Activated CD4-positive, CD25-positive, alpha-beta regulatory T cell (primary cell): ENCODE results near the gene ZNF316.
"Not testable (repeated sequence)": the region's sequence is repeated elsewhere in the genome, so short reads cannot be mapped to it uniquely, and the experiment has no call there.

ENCODE experiments used
- DNase-seq, 4 experiments: peaks; one replicate each; lab custom pipeline; 2025; lab: John Stamatoyannopoulos, UW

Gene ZNF316

GRCh38 chr7:6647080-6647479, 10.0 kb downstream of the ZNF316 start:
- no peak for DNase-seq

- DNase-seq = no peak
These were observed 10.4 kb downstream of the ZNF316 start for GRCh38 chr7:6647541-6647940.

GRCh38 chr7:6648066-6648814, 11.1 kb downstream of the ZNF316 start:
- no peak for DNase-seq

- no peak for DNase-seq
These were observed 11.6 kb downstream of the ZNF316 start for GRCh38 chr7:6648815-6649104.

- no peak for DNase-seq
These were observed 12.3 kb downstream of the ZNF316 start for GRCh38 chr7:6649241-6649961.

- DNase-seq = no peak
These were observed 13.0 kb downstream of the ZNF316 start for GRCh38 chr7:6650086-6650485.

- DNase-seq = no peak
These were observed 13.4 kb downstream of the ZNF316 start for GRCh38 chr7:6650521-6651011.

GRCh38 chr7:6651851-6652445, 14.8 kb downstream of the ZNF316 start:
- DNase-seq = no peak

- DNase-seq = no peak
These were observed 15.4 kb downstream of the ZNF316 start for GRCh38 chr7:6652446-6653011.

GRCh38 chr7:6653071-6654003, 16.2 kb downstream of the ZNF316 start:
- no peak for DNase-seq

- DNase-seq = no peak
These were observed 17.2 kb downstream of the ZNF316 start for GRCh38 chr7:6654113-6654841.

GRCh38 chr7:6654842-6655610, 17.9 kb downstream of the ZNF316 start:
- no peak for DNase-seq

GRCh38 chr7:6655636-6656385, 18.7 kb downstream of the ZNF316 start:
- DNase-seq = no peak

GRCh38 chr7:6656413-6656812, 19.3 kb downstream of the ZNF316 start:
- DNase-seq = no peak

- no peak for DNase-seq
These were observed 21.7 kb downstream of the ZNF316 start for GRCh38 chr7:6658618-6659345.

- not testable (repeated sequence) for DNase-seq
These were observed 33.7 kb downstream of the ZNF316 start for GRCh38 chr7:6670851-6671250.

GRCh38 chr7:6675807-6676405, 38.8 kb downstream of the ZNF316 start:
- DNase-seq = no peak

- DNase-seq = no peak
These were observed 43.0 kb downstream of the ZNF316 start for GRCh38 chr7:6680146-6680545.
